ENCODE data around the gene EBF4.

The EBF4 gene

DNA sequence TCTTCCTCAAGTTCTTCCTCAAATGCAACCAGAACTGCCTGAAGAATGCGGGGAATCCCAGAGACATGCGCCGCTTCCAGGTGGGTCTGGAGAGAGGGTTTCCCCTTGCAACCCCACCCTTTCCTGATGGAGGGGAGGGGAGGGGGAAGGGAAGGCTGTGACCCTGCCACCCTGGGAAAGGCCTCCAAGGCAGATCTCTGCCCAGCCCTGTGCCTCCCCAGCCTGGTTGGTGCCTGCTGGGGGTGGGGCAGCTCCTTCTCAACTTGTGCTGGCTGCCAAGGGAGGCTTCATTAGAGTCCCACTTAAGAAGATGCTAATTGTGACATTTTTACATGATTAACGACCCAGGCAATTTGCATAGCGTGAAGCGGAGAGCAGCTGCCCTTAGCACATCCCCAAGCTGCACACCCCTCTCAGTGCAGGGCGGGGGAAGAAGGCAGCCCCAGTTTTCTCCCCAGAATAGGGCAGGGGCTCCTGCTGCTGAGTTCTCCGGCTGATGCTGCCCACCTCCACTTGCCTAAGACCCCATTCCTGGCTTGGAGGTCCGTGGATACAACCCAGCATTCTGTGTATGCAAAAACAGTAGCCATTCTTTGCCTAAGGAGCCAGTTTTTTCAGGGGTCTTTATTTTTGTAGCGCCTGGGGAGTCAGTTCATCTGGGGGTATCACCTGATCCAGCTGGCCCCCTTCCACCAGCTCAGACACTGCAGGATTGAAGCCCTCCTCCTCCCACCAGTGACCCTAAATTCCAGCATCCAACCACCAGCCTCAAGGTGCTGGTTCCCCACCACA lies 56.2 kb downstream of the EBF4 start:
- TF ChIP-seq POLR2A (IDR thresholded peaks at IDR 0.05; ENCODE audit: low read length) (no peak), GATA1 (IDR thresholded peaks at IDR 0.05; ENCODE audit: low read depth, low read length) (no peak)
- DNase-seq: no peak

DNA sequence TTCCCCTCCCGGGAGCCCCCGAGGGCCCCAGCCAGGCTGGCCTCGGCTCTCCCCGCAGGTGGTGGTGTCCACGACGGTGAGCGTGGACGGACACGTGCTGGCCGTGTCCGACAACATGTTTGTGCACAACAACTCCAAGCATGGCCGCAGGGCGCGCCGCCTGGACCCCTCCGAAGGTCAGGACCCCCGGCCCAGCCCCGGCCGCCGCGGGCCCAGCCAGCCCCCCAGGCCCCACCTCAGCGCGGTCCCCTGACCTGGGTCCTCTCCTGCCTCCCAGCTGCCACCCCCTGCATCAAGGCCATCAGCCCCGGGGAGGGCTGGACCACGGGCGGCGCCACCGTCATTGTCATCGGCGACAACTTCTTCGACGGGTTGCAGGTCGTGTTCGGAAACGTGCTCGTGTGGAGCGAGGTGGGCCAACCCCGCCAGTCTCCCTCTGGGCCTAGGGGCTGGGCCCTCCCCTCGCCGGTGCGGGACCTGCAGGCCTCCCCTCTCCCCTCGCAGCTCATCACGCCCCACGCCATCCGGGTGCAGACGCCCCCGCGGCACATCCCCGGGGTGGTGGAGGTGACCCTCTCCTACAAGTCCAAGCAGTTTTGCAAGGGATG lies 56.9 kb downstream of the EBF4 start:
- no peak for TF ChIP-seq GATA1 (IDR thresholded peaks at IDR 0.05; ENCODE audit: low read depth, low read length)
- TF ChIP-seq POLR2A (IDR thresholded peaks at IDR 0.05; ENCODE audit: low read length): no peak

DNA sequence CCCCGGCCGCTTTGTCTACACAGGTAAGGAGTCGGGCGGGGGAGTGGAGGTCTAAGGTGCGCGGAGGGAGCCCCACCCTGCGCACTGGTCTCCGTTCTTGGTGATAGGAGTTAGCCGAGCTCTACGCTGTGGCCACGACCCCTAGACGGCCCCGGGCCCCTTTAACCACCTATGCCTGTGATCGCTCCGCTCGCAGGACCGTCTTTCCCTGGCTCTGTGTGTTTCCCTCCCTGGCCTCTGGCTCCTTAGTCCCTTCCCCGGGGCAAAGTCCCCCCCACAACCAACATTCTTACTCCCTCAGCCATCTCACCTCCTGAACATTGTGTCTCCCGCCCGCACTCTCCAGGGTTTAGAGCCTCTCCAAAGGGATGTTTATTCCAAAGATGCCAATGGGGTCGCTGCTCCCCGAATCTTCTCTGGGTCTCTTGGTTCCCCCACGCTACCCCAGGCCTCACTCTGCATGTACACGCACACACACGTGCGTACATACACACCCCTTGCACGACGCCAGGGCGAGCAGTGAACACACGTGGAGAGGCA lies 57.4 kb downstream of the EBF4 start:
- TF ChIP-seq POLR2A (IDR thresholded peaks at IDR 0.05; ENCODE audit: low read length): no peak
- no peak for TF ChIP-seq GATA1 (IDR thresholded peaks at IDR 0.05; ENCODE audit: low read depth, low read length)
- DNase-seq: no peak

More for the DNA sequence above, 56.9 kb downstream of the EBF4 start:
- no peak for DNase-seq

DNA sequence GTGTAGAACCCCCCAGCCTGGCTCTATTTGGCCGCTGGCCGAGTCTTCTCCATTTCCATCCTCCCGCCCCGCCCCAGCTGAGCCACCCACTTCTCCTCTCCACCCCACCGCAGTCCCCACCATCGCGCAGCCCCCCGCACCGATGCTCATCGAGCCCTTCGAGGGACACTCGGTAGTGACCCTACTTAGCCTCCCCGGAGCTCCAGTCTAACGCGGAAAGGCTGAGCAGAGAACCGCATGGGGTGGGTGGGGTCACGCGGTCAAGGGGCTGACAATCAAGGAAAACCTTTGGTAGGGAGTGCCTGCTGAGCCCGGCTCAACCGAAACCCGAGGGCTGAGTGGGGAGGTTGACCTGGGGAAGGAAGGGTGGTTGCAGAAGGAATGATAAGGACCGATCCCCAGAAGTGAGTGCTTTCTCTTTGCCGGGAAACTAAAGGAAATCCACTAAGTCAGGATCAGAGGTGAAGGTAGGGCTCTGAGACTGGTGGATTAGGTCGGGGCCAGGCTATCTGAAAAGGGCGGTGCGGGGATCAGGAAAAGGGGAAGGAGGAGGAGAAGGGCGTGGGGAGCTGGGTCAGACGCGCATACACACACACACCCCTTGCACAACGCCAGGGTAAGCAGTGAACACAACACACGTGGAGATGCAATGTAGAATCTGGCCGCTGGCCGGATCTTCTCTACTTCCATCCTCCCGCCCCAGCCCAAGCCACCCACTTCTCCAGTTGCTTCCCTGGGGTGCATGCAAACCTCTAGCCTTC lies 58.1 kb downstream of the EBF4 start:
- peak in 1 of 2 experiments; percentile 10 for DNase-seq
- TF ChIP-seq POLR2A (IDR thresholded peaks at IDR 0.05; ENCODE audit: low read length) (no peak), GATA1 (IDR thresholded peaks at IDR 0.05; ENCODE audit: low read depth, low read length) (no peak)

DNA sequence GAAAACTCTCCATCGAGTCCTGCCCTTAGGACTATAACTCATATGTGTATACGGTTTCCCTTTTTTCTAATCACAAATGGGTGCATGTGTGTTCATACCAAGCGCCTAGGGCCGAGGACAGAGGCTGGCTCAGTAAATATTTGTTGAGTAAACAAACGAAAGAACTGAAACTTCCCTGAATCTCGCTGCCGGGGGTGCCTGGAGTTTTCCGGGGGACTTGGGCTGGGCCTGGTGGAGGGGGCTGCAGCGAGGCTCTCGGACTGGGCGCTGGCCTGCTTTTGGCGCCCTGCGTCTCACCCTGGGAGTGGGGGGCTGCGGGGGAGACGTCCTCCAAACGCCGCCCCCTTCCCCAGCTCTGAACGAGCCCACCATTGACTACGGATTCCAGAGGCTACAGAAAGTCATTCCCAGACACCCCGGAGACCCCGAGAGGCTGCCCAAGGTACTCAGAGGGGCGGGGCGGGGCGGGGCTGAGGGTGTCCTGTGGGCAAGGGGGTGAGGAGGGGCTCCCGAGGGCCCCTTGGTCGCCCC lies 58.8 kb downstream of the EBF4 start:
- no peak for DNase-seq
- no peak for TF ChIP-seq POLR2A (IDR thresholded peaks at IDR 0.05; ENCODE audit: low read length)
- no peak for TF ChIP-seq GATA1 (IDR thresholded peaks at IDR 0.05; ENCODE audit: low read depth, low read length)

DNA sequence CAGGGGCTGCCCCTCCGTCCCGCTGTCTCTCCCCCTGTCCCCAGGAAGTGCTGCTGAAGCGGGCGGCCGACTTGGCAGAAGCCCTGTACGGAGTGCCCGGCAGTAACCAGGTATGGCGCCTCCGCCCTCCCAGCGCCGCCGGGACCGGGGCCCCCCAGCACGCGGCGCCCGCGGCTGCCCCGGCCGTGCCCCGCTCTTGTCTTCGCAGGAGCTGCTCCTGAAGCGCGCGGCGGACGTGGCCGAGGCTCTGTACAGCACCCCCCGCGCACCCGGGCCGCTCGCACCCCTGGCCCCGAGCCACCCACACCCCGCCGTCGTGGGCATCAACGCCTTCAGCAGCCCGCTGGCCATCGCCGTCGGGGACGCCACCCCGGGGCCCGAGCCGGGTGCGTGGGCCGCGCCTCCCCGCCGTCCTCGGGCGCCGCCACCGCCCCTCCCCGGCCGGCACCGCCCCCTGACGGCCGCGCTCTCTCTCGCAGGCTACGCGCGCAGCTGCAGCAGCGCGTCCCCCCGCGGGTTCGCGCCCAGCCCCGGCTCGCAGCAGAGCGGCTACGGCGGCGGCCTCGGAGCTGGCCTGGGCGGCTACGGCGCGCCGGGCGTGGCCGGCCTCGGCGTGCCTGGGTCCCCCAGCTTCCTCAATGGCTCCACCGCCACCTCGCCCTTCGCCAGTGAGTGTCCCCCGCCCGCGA lies 59.4 kb downstream of the EBF4 start:
- TF ChIP-seq POLR2A (IDR thresholded peaks at IDR 0.05; ENCODE audit: low read length): no peak
- DNase-seq: peak; percentile 30 to 35

DNA sequence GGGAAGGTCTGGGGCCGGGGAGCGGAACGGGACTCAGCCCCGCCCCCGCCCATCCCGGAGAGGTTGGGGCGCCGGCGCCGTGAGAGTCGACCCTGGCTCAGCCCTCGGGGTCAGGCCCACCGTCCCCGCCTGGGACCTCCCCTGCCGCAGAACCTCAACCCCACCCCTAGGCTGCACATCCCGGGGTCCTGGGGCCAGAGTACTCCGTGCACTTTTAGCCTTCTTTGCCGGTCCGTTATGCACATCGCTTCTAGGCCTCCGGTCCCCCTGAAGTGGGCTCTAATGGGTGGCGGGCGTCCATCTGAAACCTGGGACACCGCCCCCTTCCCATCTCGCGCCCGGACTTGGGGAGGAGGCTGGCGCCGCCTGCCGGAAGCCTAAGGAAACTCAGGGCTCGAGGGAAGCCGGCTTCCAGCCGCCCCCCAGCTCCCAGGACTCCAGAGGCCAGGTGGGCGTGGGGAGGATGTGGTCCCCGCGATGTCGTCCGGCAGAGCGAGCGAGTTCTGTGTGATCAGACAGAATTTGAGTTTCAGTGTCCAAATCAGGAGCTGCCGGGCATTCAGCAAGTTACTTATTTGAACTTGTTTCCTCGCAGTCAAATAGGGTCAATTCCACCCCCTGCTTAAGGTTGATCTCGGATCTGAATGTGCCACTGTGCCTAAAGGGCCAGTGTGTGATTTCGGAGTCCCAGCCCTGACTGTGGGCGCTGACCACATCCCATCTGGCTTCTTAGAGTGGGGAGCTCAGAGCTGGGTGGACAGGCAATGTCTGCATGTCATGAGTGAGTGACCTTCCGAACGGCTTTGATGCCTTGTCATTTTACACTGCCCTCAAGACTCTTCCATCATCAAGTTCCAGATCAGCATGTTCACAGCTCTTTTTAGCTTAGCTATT lies 60.2 kb downstream of the EBF4 start:
- DNase-seq: peak; percentile 44 to 58
- TF ChIP-seq GATA1 (IDR thresholded peaks at IDR 0.05; ENCODE audit: low read depth, low read length): no peak
- TF ChIP-seq POLR2A (IDR thresholded peaks at IDR 0.05; ENCODE audit: low read length): no peak

DNA sequence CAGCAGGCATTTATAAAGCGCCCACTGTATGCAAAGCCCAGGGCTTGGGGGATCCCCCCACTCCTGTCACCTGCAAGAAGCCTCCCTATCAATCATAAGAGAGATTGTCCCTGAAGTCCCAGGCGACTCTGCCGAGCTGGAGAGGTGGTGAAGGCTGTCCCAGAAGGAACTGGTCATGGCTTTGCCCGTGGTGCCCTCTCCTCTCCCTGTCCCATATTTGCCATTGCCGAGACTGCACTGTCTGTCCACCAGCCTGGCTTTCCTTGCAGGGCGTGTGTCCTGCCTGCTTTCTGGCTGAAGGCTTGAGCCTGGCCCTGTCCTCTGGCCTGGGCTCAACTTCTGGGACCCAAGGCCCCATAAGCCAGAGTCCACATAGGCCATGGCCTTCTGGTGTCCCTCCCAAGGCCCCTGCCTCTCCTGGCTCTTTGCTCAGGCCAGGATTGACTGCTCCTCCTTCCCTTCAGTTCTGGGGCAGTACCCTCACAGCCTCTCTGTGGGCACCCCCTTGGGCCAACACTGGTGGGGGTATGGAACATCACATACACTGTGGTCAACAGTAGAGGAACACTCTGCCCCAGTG lies 61.0 kb downstream of the EBF4 start:
- DNase-seq: no peak

DNA sequence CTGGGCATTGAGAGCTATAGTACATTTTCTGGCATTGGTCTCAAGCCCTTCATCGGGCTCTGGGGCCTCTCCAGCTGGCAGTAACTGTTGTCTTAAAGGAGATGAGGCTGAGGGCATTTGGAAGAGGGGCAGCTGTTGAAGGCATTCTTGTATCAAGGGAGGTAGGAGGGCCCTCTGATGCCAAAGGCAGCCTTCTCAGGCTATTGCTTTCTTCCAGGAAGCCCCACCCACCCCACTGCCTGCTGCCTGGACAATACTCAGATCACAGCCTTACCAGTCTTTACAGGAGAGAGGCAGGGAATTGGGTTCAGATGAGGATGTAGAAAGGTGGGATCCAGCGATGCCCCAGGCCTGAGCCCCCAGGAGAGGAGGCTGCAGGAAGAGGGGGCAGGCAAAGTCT lies 61.8 kb downstream of the EBF4 start:
- DNase-seq: no peak
- TF ChIP-seq GATA1 (IDR thresholded peaks at IDR 0.05; ENCODE audit: low read depth, low read length) (no peak), POLR2A (IDR thresholded peaks at IDR 0.05; ENCODE audit: low read length) (no peak)

More for the DNA sequence above, 61.0 kb downstream of the EBF4 start:
- no peak for TF ChIP-seq POLR2A (IDR thresholded peaks at IDR 0.05; ENCODE audit: low read length)
- no peak for TF ChIP-seq GATA1 (IDR thresholded peaks at IDR 0.05; ENCODE audit: low read depth, low read length)

DNA sequence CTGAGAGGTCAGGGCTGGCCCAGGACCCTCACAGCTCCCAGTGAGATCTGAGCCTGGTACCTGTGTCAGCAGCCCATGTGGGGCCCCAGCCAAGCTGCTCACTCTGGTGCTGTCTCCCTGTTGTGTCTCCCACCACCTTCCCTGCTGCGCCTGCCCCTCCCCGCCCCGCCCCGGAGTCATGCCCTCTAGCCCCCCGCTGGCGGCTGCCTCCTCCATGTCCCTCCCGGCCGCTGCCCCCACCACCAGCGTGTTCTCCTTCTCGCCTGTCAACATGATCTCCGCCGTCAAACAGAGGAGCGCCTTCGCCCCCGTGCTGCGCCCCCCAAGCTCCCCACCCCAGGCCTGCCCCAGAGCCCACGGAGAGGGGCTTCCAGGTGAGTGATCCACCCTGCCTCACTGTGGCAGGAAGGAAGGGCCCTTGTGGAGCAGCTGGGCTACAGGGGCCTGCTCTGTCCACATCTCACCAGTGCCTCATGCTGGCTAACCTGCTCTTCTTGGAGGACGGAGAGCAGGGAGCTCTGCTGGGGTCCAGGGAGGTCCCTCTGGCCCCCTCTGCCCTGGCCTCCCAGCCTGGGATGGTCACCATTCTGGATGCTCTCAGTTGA lies 63.0 kb downstream of the EBF4 start:
- TF ChIP-seq POLR2A (IDR thresholded peaks at IDR 0.05; ENCODE audit: low read length) (no peak), GATA1 (IDR thresholded peaks at IDR 0.05; ENCODE audit: low read depth, low read length) (no peak)
- DNase-seq: no peak

DNA sequence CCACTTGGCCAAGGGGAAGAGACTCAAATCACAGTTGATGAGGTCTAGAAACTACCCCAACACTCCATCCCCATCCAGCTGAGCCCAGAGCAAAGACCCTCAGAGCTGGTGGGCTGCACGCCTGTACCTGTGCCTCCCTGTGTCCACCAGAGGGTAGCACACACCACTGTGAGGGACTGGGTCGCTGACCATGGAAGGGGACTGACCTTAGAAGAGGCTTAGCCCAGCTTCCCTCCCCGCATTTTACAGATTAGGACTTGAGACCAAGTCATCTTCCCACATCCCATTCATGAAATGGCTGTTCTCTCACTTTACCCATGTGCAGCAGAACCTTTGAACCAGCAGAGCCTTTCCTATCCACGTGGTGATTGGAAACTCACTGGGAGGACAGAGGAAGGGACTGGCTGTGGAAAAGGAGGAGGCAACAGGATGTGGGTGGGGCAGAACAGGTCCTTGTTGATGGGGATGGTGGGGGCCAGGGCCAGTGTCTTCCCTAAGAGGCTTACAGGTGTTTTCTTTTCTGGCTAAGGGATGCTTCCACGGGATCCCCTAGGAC lies 63.6 kb downstream of the EBF4 start:
- TF ChIP-seq GATA1 (IDR thresholded peaks at IDR 0.05; ENCODE audit: low read depth, low read length) (no peak), POLR2A (IDR thresholded peaks at IDR 0.05; ENCODE audit: low read length) (no peak)
- DNase-seq: peak in 1 of 2 experiments; percentile 14
